Measurements from ENCODE around the gene ARFIP1.

ARFIP1 gene

GRCh38 chr4:152773953-152774352 lies 5.8 kb upstream of the ARFIP1 start:
- H3K4me3 ChIP-seq (ENCODE audit: low read depth, low read length), result no peak overlapping the region
- in situ Hi-C loops (cut with HindIII; ENCODE audit: low sequenced_read_pairs), result no loop called here
- no peak for TF ChIP-seq CTCF (IDR thresholded peaks at IDR 0.05; ENCODE audit: low read depth, low read length)
- DNase-seq (ENCODE audit: low read depth, low spot score), result no peak

GRCh38 chr4:152776352-152776751 lies 3.4 kb upstream of the ARFIP1 start:
- TF ChIP-seq CTCF (IDR thresholded peaks at IDR 0.05; ENCODE audit: low read depth, low read length), result no peak
- no peak overlapping the region for H3K4me3 ChIP-seq (ENCODE audit: low read depth, low read length)
- in situ Hi-C loops (cut with HindIII; ENCODE audit: low sequenced_read_pairs), result no loop called here
- DNase-seq (ENCODE audit: low read depth, low spot score), result no peak

- DNase-seq (ENCODE audit: low read depth, low spot score), result no peak
- no peak overlapping the region for H3K4me3 ChIP-seq (ENCODE audit: low read depth, low read length)
- in situ Hi-C loops (cut with HindIII; ENCODE audit: low sequenced_read_pairs), result no loop called here
- no peak for TF ChIP-seq CTCF (IDR thresholded peaks at IDR 0.05; ENCODE audit: low read depth, low read length)
Observed at GRCh38 chr4:152777488-152777887, 2.3 kb upstream of the ARFIP1 start.

- peak; percentile 25 for DNase-seq (ENCODE audit: low read depth, low spot score)
- TF ChIP-seq CTCF (IDR thresholded peaks at IDR 0.05; ENCODE audit: low read depth, low read length), result no peak
- peak overlapping the region; percentile 97 for H3K4me3 ChIP-seq (ENCODE audit: low read depth, low read length)
- in situ Hi-C loops (cut with HindIII; ENCODE audit: low sequenced_read_pairs), result no loop called here
Observed at GRCh38 chr4:152778656-152779512, 870 bp upstream of the ARFIP1 start.

- peak overlapping the region; percentile 97 for H3K4me3 ChIP-seq (ENCODE audit: low read depth, low read length)
- in situ Hi-C loops (cut with HindIII; ENCODE audit: low sequenced_read_pairs), result no loop called here
- DNase-seq (ENCODE audit: low read depth, low spot score), result no peak
- TF ChIP-seq CTCF (IDR thresholded peaks at IDR 0.05; ENCODE audit: low read depth, low read length), result no peak
Observed at GRCh38 chr4:152780267-152780778, 569 bp downstream of the ARFIP1 start.

- in situ Hi-C loops (cut with HindIII; ENCODE audit: low sequenced_read_pairs), result no loop called here
- DNase-seq (ENCODE audit: low read depth, low spot score), result peak; percentile 24
- peak; percentile 12 for TF ChIP-seq CTCF (IDR thresholded peaks at IDR 0.05; ENCODE audit: low read depth, low read length)
- H3K4me3 ChIP-seq (ENCODE audit: low read depth, low read length), result no peak overlapping the region
Observed at GRCh38 chr4:152784490-152785350, 5.0 kb downstream of the ARFIP1 start.
